ENCODE measurements around the gene RNF13. TPM values are rescaled to one million over a fixed set of nuclear protein-coding genes. Genes with fewer than 3 reads are reported as not detected.
A peak's percentile ranks its signal among the peaks of the same experiment; 100 is the strongest.
"Not testable (repeated sequence)": the region's sequence is repeated elsewhere in the genome, so short reads cannot be mapped to it uniquely, and the experiment has no call there.

Gene RNF13
- total RNA-seq, 1 experiment from 2014 or later: 25.4 TPM

GRCh38 chr3:149895339-149895738, 82.3 kb downstream of the RNF13 start:
- DNase-seq (ENCODE audit: low read depth): no peak

- DNase-seq (ENCODE audit: low read depth): no peak
Measured at GRCh38 chr3:149895769-149896168, 82.8 kb downstream of the RNF13 start.

- DNase-seq (ENCODE audit: low read depth): peak; percentile 87
Measured at GRCh38 chr3:149898771-149899170, 85.8 kb downstream of the RNF13 start.

GRCh38 chr3:149900322-149900721, 87.3 kb downstream of the RNF13 start:
- no peak for DNase-seq (ENCODE audit: low read depth)

GRCh38 chr3:149901770-149902169, 88.8 kb downstream of the RNF13 start:
- DNase-seq (ENCODE audit: low read depth): no peak

GRCh38 chr3:149902498-149903139, 89.6 kb downstream of the RNF13 start:
- peak; percentile 7 for DNase-seq (ENCODE audit: low read depth)

- no peak for DNase-seq (ENCODE audit: low read depth)
Measured at GRCh38 chr3:149906036-149906435, 93.0 kb downstream of the RNF13 start.

GRCh38 chr3:149908424-149908957, 95.5 kb downstream of the RNF13 start:
- no peak for DNase-seq (ENCODE audit: low read depth)

GRCh38 chr3:149909923-149910322, 96.9 kb downstream of the RNF13 start:
- no peak for DNase-seq (ENCODE audit: low read depth)

GRCh38 chr3:149917124-149917667, 104.2 kb downstream of the RNF13 start:
- DNase-seq (ENCODE audit: low read depth): no peak

GRCh38 chr3:149919509-149919908, 106.5 kb downstream of the RNF13 start:
- no peak for DNase-seq (ENCODE audit: low read depth)

- no peak for DNase-seq (ENCODE audit: low read depth)
Measured at GRCh38 chr3:149920119-149920518, 107.1 kb downstream of the RNF13 start.

GRCh38 chr3:149933008-149933407, 120.0 kb downstream of the RNF13 start:
- no peak for DNase-seq (ENCODE audit: low read depth)

GRCh38 chr3:149933858-149934257, 120.8 kb downstream of the RNF13 start:
- DNase-seq (ENCODE audit: low read depth): no peak

- DNase-seq (ENCODE audit: low read depth): peak; percentile 36
Measured at GRCh38 chr3:149934524-149934923, 121.5 kb downstream of the RNF13 start.

- peak; percentile 54 for DNase-seq (ENCODE audit: low read depth)
Measured at GRCh38 chr3:149936812-149937230, 123.8 kb downstream of the RNF13 start.

GRCh38 chr3:149938392-149939055, 125.5 kb downstream of the RNF13 start:
- DNase-seq (ENCODE audit: low read depth): not testable (repeated sequence)

GRCh38 chr3:149941186-149941585, 128.2 kb downstream of the RNF13 start:
- peak; percentile 23 for DNase-seq (ENCODE audit: low read depth)

- DNase-seq (ENCODE audit: low read depth): no peak
Measured at GRCh38 chr3:149941946-149942345, 128.9 kb downstream of the RNF13 start.

GRCh38 chr3:149942409-149942808, 129.4 kb downstream of the RNF13 start:
- DNase-seq (ENCODE audit: low read depth): no peak

- not testable (repeated sequence) for DNase-seq (ENCODE audit: low read depth)
Measured at GRCh38 chr3:149943966-149944365, 131.0 kb downstream of the RNF13 start.

GRCh38 chr3:149947231-149947630, 134.2 kb downstream of the RNF13 start:
- no peak for DNase-seq (ENCODE audit: low read depth)

GRCh38 chr3:149949181-149949580, 136.2 kb downstream of the RNF13 start:
- DNase-seq (ENCODE audit: low read depth): no peak

All from LHCN-M2 (cell line).